HCT116 (cell line): Measurements from ENCODE around the gene MAPKAPK3. TPM values are rescaled to one million over a fixed set of nuclear protein-coding genes. Genes with fewer than 3 reads are reported as not detected.

ENCODE experiments used
- ATAC-seq: fragments of 200-7000 bp; cut with Tn5 transposase; 2 replicates; pipeline ENCODE4 v1.9.1; 2020; ENCODE audit warnings: mild to moderate bottlenecking, moderate library complexity
- BruUV-seq: library from RNA; stranded (reverse); fragments of 400-500 nt; replicated peaks from 2 replicates; lab custom pipeline; 2021; lab: Mats Ljungman, UMichigan
- CTCF ChIA-PET: fragments of 300-600 bp; sonication (Branson Sonifier 250); formaldehyde crosslinking; loops from one replicate; lab custom pipeline; 2021; ENCODE audit warnings: antibody characterized with exemption; lab: Charles Lee
- POLR2A ChIA-PET: fragments of 300-600, 350-600 bp; sonication (Branson Sonifier 250); formaldehyde crosslinking; loops from one replicate; lab custom pipeline; 2021; ENCODE audit warnings: antibody characterized with exemption; lab: Charles Lee
- RAD21 ChIA-PET, 2 experiments: fragments of 300-600 bp; sonication (Branson Sonifier 250); formaldehyde crosslinking; loops; one replicate each; lab custom pipeline; 2023; ENCODE audit warnings: low total read pairs in 2 of 2; ENCODE audit not compliant: uncharacterized antibody in 2 of 2, unreplicated experiment in 2 of 2, low non-redundant PET in 1 of 2; lab: Charles Lee
- DNase-seq: peaks from one replicate; pipeline ENCODE4 v3.0.0-alpha.2; 2010; ENCODE audit warnings: low read depth, low spot score
- H2AFZ ChIP-seq: fragments of 200-600 bp; shearing (Covaris generic), sonication (generic); 2 replicates; pipeline ENCODE4 v1.6.1; 2017; ENCODE audit warnings: low read depth, mixed run types, mixed read lengths, antibody characterized with exemption, low read length; ENCODE audit not compliant: poor library complexity, severe bottlenecking
- H3K27ac ChIP-seq: 2 replicates; pipeline ENCODE4 v1.5.1; 2012; ENCODE audit warnings: low read depth, low read length
- H3K27me3 ChIP-seq: fragments of 200-600 bp; sonication (generic); 2 replicates; pipeline ENCODE4 v1.6.1; 2016; ENCODE audit warnings: mixed run types, low read length, mixed read lengths; ENCODE audit not compliant: insufficient read depth
- H3K36me3 ChIP-seq, 2 experiments: fragments of 200-500 bp in 1 of 2; fragments of 200-600 bp in 1 of 2; sonication (Bioruptor generic) in 1 of 2; sonication (generic) in 1 of 2; 2 replicates each; pipeline versions ENCODE4 v1.5.1 to v1.6.1; 2014 to 2016; ENCODE audit warnings: low read length in 2 of 2, inconsistent platforms in 1 of 2, mixed read lengths in 1 of 2, mixed run types in 1 of 2; ENCODE audit not compliant: insufficient read depth in 2 of 2, control insufficient read depth in 1 of 2
- H3K4me1 ChIP-seq, 2 experiments: fragments of 200-600 bp in 1 of 2; sonication (generic) in 1 of 2; 2 replicates each; pipeline versions ENCODE4 v1.5.1 to v1.6.1; 2012 to 2017; ENCODE audit warnings: low read length in 2 of 2, inconsistent platforms in 1 of 2, mild to moderate bottlenecking in 1 of 2, mixed read lengths in 1 of 2, mixed run types in 1 of 2, moderate library complexity in 1 of 2; ENCODE audit not compliant: insufficient read depth in 2 of 2, control insufficient read depth in 1 of 2
- H3K4me2 ChIP-seq: fragments of 200-600 bp; sonication (generic); 2 replicates; pipeline ENCODE4 v1.6.1; 2017; ENCODE audit warnings: mixed run types, low read length, mixed read lengths
- H3K4me3 ChIP-seq, 2 experiments: fragments of 200-600 bp in 1 of 2; sonication (generic) in 1 of 2; replicated peaks in 1 of 2; 2 replicates each; pipeline ENCODE4 v1.5.1; 2011 to 2016; ENCODE audit warnings: low read length in 2 of 2, control low read depth in 1 of 2, low read depth in 1 of 2, mild to moderate bottlenecking in 1 of 2, mixed read lengths in 1 of 2, mixed run types in 1 of 2
- H3K79me2 ChIP-seq: fragments of 200-600 bp; sonication (generic); 2 replicates; pipeline ENCODE4 v1.6.1; 2017; ENCODE audit warnings: mild to moderate bottlenecking, mixed run types, low read length, moderate library complexity, mixed read lengths; ENCODE audit not compliant: insufficient read depth
- H3K9ac ChIP-seq: fragments of 200-600 bp; sonication (generic); 2 replicates; pipeline ENCODE4 v1.6.1; 2016; ENCODE audit warnings: low read length, mixed read lengths
- H3K9me2 ChIP-seq: fragments of 200-600 bp; sonication (generic), shearing (Covaris generic); 2 replicates; pipeline ENCODE4 v1.6.1; 2017; ENCODE audit warnings: mixed run types, mild to moderate bottlenecking, moderate library complexity; ENCODE audit not compliant: insufficient read depth
- H3K9me3 ChIP-seq, 2 experiments: fragments of 200-500 bp in 1 of 2; fragments of 200-600 bp in 1 of 2; sonication (Bioruptor generic) in 1 of 2; sonication (generic) in 1 of 2; 2 replicates each; pipeline ENCODE4 v1.6.1; 2014 to 2017; ENCODE audit warnings: low read length in 2 of 2, mixed read lengths in 2 of 2, inconsistent platforms in 1 of 2, low read depth in 1 of 2, mild to moderate bottlenecking in 1 of 2, mixed run types in 1 of 2, moderate library complexity in 1 of 2; ENCODE audit not compliant: control insufficient read depth in 1 of 2, insufficient read depth in 1 of 2
- H4K20me1 ChIP-seq: fragments of 200-600 bp; sonication (generic), shearing (Covaris generic); 2 replicates; pipeline ENCODE4 v1.6.1; 2017; ENCODE audit warnings: mixed run types, mild to moderate bottlenecking, moderate library complexity; ENCODE audit not compliant: insufficient read depth
- CEBPB ChIP-seq: IDR thresholded peaks from 2 replicates; pipeline ENCODE4 v1.6.1; 2012; ENCODE audit warnings: low read depth
- FOSL1 ChIP-seq: IDR thresholded peaks from 2 replicates; pipeline ENCODE4 v1.6.1; 2012; ENCODE audit warnings: low read depth
- JUND ChIP-seq: IDR thresholded peaks from 2 replicates; pipeline ENCODE4 v1.6.1; 2012
- MAX ChIP-seq: IDR thresholded peaks from 2 replicates; pipeline ENCODE4 v1.6.1; 2012
- POLR2A ChIP-seq: IDR thresholded peaks from 2 replicates; pipeline ENCODE4 v1.7.0; 2011; ENCODE audit warnings: borderline replicate concordance; ENCODE audit not compliant: insufficient read depth, insufficient read length; ENCODE audit errors: extremely low read depth
- REST ChIP-seq: IDR thresholded peaks from 2 replicates; pipeline ENCODE4 v1.6.1; 2012; ENCODE audit warnings: low read depth
- intact Hi-C: fragments of 100-400 bp; cut with micrococcal nuclease; formaldehyde crosslinking; loops from 2 replicates; pipeline ENCODE4 v1.10.0; 2022
- total RNA-seq: library from RNA; stranded (reverse); gene quantifications from one replicate; pipeline ENCODE4 v1.2.1, GENCODE V29; 2021; ENCODE audit not compliant: unreplicated experiment
- TF ChIP-seq, protein P1 (sequence below), 3 experiments: fragments of 200-600 bp in 1 of 3; sonication (generic) in 1 of 3; IDR thresholded peaks in 2 of 3; conservative IDR thresholded peaks in 1 of 3; 2 replicates each; pipeline ENCODE4 v1.5.1; 2012 to 2017; ENCODE audit warnings: low read depth in 2 of 3, low read length in 2 of 3, antibody characterized with exemption in 1 of 3, borderline replicate concordance in 1 of 3, control low read depth in 1 of 3, mild to moderate bottlenecking in 1 of 3, mixed read lengths in 1 of 3, mixed run types in 1 of 3, moderate library complexity in 1 of 3; ENCODE audit not compliant: insufficient read depth in 1 of 3

The MAPKAPK3 gene
- total RNA-seq, 1 experiment from 2014 or later: 87.3 TPM

- RAD21 ChIA-PET: no interaction called here
- ATAC-seq: no peak
- no peak overlapping the region for H3K9ac ChIP-seq
Observed at GRCh38 chr3:50657407-50657806, 40.5 kb downstream of the MAPKAPK3 start.

GRCh38 chr3:50657816-50658215, 40.9 kb downstream of the MAPKAPK3 start:
- no peak overlapping the region for H2AFZ ChIP-seq
- no peaks in the 10 kb centered on the region for H3K9me3 ChIP-seq
- BruUV-seq: no TSS peak
- ChIA-PET POLR2A (no interaction called here), RAD21 (no interaction called here), CTCF (interaction anchor here (0.9 kb wide), 1 partner anchor 18 kb away, joined by 3 read pairs; no protein-coding TSS in a partner anchor)
- H3K27ac ChIP-seq: no peak overlapping the region
- no peaks in the 10 kb centered on the region for H3K9me2 ChIP-seq
- no peak for TF ChIP-seq MAX
- TF ChIP-seq REST: no peak
- TF ChIP-seq FOSL1: no peak
- no peaks in the 10 kb centered on the region for H3K36me3 ChIP-seq
- ATAC-seq: no peak
- no peak overlapping the region for H3K4me2 ChIP-seq
- peaks cover 5 to 25% of the 10 kb centered on the region in 2 experiments for H3K4me1 ChIP-seq
- intact Hi-C loops: no loop called here
- no peak overlapping the region for H3K9ac ChIP-seq
- no peaks in the 10 kb centered on the region for H3K27me3 ChIP-seq
- DNase-seq: no peak
- H4K20me1 ChIP-seq: no peaks in the 10 kb centered on the region
- H3K4me3 ChIP-seq: no peak overlapping the region
- no peaks in the 10 kb centered on the region for H3K79me2 ChIP-seq

More at GRCh38 chr3:50657407-50657806, 40.5 kb downstream of the MAPKAPK3 start:
- no peaks in the 10 kb centered on the region for H3K9me3 ChIP-seq
- BruUV-seq: no TSS peak
- intact Hi-C loops: no loop called here
- TF ChIP-seq JUND (no peak), MAX (no peak), CEBPB (no peak), POLR2A (no peak)
- TF ChIP-seq, protein P1, sequence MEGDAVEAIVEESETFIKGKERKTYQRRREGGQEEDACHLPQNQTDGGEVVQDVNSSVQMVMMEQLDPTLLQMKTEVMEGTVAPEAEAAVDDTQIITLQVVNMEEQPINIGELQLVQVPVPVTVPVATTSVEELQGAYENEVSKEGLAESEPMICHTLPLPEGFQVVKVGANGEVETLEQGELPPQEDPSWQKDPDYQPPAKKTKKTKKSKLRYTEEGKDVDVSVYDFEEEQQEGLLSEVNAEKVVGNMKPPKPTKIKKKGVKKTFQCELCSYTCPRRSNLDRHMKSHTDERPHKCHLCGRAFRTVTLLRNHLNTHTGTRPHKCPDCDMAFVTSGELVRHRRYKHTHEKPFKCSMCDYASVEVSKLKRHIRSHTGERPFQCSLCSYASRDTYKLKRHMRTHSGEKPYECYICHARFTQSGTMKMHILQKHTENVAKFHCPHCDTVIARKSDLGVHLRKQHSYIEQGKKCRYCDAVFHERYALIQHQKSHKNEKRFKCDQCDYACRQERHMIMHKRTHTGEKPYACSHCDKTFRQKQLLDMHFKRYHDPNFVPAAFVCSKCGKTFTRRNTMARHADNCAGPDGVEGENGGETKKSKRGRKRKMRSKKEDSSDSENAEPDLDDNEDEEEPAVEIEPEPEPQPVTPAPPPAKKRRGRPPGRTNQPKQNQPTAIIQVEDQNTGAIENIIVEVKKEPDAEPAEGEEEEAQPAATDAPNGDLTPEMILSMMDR (IDR thresholded peaks at IDR 0.05 in 2 of 3, conservative IDR thresholded peaks at IDR 0.05 in 1 of 3; ENCODE audit: borderline replicate concordance in 1 of 3, insufficient read depth in 1 of 3, low read depth in 2 of 3, low read length in 2 of 3): no peak
- TF ChIP-seq, all 23 proteins: peak for 0
- ChIA-PET CTCF (interaction anchor here (0.9 kb wide), 1 partner anchor 18 kb away, joined by 3 read pairs; no protein-coding TSS in a partner anchor), POLR2A (no interaction called here)
- no peak overlapping the region for H2AFZ ChIP-seq
- H3K4me2 ChIP-seq: no peak overlapping the region
- no peak overlapping the region for H3K27ac ChIP-seq
- H4K20me1 ChIP-seq: no peaks in the 10 kb centered on the region
- H3K36me3 ChIP-seq: no peaks in the 10 kb centered on the region
- DNase-seq: no peak
- H3K4me1 ChIP-seq: peaks cover 5 to 28% of the 10 kb centered on the region in 2 experiments
- H3K79me2 ChIP-seq: no peaks in the 10 kb centered on the region
- no peak overlapping the region for H3K4me3 ChIP-seq
- no peaks in the 10 kb centered on the region for H3K9me2 ChIP-seq
- H3K27me3 ChIP-seq: no peaks in the 10 kb centered on the region
